GM13976 (cell line): ENCODE data around the gene CHSY1.

Experiments used
- DNase-seq: peaks from one replicate; pipeline ENCODE4 v3.0.0; 2012; ENCODE audit warnings: low spot score
- in situ Hi-C: fragments of 300-500 bp; cut with MboI; formaldehyde crosslinking; loops from one replicate; pipeline ENCODE4 v1.12.0; 2022; ENCODE audit warnings: low sequenced_read_pairs, mixed read lengths, inconsistent platforms; ENCODE audit not compliant: unreplicated experiment
- TF ChIP-seq, protein P1 (sequence below): IDR thresholded peaks from 2 replicates; pipeline ENCODE4 v1.5.1; 2012; ENCODE audit warnings: borderline replicate concordance, mild to moderate bottlenecking; ENCODE audit not compliant: insufficient read depth; ENCODE audit errors: extremely low read depth, missing control alignments, control extremely low read depth

Gene CHSY1

GRCh38 chr15:101213570-101213969, 38.3 kb downstream of the CHSY1 start:
- no peak for DNase-seq
- in situ Hi-C loops: no loop called here
- TF ChIP-seq, protein P1, sequence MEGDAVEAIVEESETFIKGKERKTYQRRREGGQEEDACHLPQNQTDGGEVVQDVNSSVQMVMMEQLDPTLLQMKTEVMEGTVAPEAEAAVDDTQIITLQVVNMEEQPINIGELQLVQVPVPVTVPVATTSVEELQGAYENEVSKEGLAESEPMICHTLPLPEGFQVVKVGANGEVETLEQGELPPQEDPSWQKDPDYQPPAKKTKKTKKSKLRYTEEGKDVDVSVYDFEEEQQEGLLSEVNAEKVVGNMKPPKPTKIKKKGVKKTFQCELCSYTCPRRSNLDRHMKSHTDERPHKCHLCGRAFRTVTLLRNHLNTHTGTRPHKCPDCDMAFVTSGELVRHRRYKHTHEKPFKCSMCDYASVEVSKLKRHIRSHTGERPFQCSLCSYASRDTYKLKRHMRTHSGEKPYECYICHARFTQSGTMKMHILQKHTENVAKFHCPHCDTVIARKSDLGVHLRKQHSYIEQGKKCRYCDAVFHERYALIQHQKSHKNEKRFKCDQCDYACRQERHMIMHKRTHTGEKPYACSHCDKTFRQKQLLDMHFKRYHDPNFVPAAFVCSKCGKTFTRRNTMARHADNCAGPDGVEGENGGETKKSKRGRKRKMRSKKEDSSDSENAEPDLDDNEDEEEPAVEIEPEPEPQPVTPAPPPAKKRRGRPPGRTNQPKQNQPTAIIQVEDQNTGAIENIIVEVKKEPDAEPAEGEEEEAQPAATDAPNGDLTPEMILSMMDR: no peak

- in situ Hi-C loops: no loop called here
These were observed 38.7 kb downstream of the CHSY1 start for GRCh38 chr15:101213147-101213546.

GRCh38 chr15:101211897-101212296, 40.0 kb downstream of the CHSY1 start:
- DNase-seq: no peak
- in situ Hi-C loops: no loop called here
- TF ChIP-seq, protein P1: no peak

More at GRCh38 chr15:101213147-101213546, 38.7 kb downstream of the CHSY1 start:
- DNase-seq: no peak
- TF ChIP-seq, protein P1: no peak

DNA sequence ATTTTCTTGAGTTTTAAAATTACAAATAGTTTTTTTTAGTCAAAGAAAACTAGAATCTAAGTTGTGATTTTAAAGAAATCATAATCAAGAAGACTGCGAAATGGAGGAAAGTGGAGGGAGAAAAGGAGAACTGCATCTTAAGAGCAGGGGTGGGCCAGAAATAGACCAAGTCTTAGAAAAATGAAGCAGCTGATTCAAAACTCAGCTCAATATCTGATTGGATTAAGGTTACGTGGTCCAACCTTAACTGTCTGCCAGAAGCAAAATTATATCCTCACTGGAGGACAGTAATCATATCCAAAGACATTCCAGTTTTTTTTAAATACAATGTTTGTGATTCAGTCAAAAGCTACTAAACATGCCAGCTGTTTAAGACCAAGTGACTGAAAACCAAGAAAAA, 41.4 kb downstream of the CHSY1 start:
- TF ChIP-seq, protein P1: no peak
- no peak for DNase-seq
- in situ Hi-C loops: no loop called here

GRCh38 chr15:101210058-101210457, 41.8 kb downstream of the CHSY1 start:
- TF ChIP-seq, protein P1: no peak
- no peak for DNase-seq
- in situ Hi-C loops: no loop called here

DNA sequence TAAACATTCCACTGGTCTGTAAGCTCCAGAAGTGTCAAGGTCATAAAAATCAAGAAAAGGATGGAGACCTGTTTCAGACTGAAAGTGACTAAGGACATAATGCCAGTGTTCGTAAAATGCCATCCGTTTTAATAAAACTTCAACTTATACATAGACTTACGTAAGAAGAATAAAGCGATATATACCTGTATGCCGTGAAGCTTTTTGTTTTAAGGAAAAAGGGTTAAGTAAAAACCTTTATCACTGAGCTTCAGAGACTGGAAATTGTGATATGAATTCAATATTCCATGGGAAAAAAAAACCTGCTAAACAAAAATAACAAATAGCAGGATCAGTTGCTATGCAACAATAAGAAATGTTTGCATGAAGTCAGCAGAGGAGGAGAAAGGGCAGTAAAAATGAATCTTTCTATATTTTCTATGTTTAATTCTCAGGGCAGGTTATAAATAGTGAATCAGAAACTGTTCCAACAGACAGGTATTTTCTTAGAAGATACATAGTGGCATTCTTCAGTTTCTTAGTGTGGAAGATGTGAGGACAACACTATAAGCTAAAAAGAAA, 42.5 kb downstream of the CHSY1 start:
- DNase-seq: no peak
- TF ChIP-seq, protein P1: no peak
- in situ Hi-C loops: no loop called here

GRCh38 chr15:101207867-101208288, 44.0 kb downstream of the CHSY1 start:
- in situ Hi-C loops: no loop called here
- TF ChIP-seq, protein P1: no peak
- DNase-seq: no peak
